Breast epithelium (tissue), 4 donors: ENCODE measurements around the gene SLC27A1. TPM values are rescaled to one million over a fixed set of nuclear protein-coding genes. Genes with fewer than 3 reads are reported as not detected.

ENCODE experiments used
- DNase-seq, 2 donors: peaks; one replicate each; pipeline ENCODE4 v3.0.0-alpha.2; 2019; ENCODE audit warnings: low spot score in 2 of 2
- H3K27ac ChIP-seq, 2 donors: fragments of 200-600 bp; sonication (generic) in 1 of 2; one replicate each; pipeline ENCODE4 v1.5.1; 2016 to 2019; ENCODE audit warnings: mild to moderate bottlenecking in 1 of 2
- H3K27me3 ChIP-seq, 2 donors: fragments of 200-600 bp; sonication (generic) in 1 of 2; one replicate each; pipeline versions ENCODE4 v1.5.1 to v1.6.0; 2017 to 2019; ENCODE audit warnings: control low read depth in 1 of 2, mild to moderate bottlenecking in 1 of 2
- H3K36me3 ChIP-seq: fragments of 200-600 bp; one replicate; pipeline ENCODE4 v1.5.1; 2019
- H3K4me1 ChIP-seq, 2 donors: fragments of 200-600 bp; sonication (generic); one replicate each; pipeline ENCODE4 v1.5.1; 2016 to 2019; ENCODE audit warnings: control low read depth in 1 of 2
- H3K4me3 ChIP-seq, 3 donors: fragments of 200-600 bp; sonication (generic); 1 replicate in 2 of 3; 2 replicates in 1 of 3; pipeline ENCODE4 v1.5.1; 2016 to 2019; ENCODE audit warnings: mild to moderate bottlenecking in 3 of 3, moderate library complexity in 2 of 3
- H3K9me3 ChIP-seq, 2 donors: fragments of 200-600 bp; sonication (generic) in 1 of 2; one replicate each; pipeline ENCODE4 v1.5.1; 2016 to 2019; ENCODE audit warnings: control low read depth in 1 of 2
- CTCF ChIP-seq, 3 donors: fragments of 450-650 bp; IDR thresholded peaks; one replicate each; pipeline ENCODE4 v1.5.1; 2016 to 2017; ENCODE audit warnings: antibody characterized with exemption in 3 of 3, mild to moderate bottlenecking in 3 of 3, moderate library complexity in 3 of 3
- POLR2A ChIP-seq: fragments of 450-650 bp; IDR thresholded peaks from one replicate; pipeline ENCODE4 v1.6.1; 2016; ENCODE audit warnings: antibody characterized with exemption, mild to moderate bottlenecking, moderate library complexity
- POLR2AphosphoS5 ChIP-seq, 3 donors: sonication (generic); formaldehyde crosslinking; IDR thresholded peaks; one replicate each; pipeline ENCODE4 v1.6.1; 2017; ENCODE audit warnings: antibody characterized with exemption in 3 of 3
- intact Hi-C: fragments of 100-400 bp; cut with DNase I; formaldehyde crosslinking; loops from one replicate; pipeline ENCODE4 v1.15.1; 2023; ENCODE audit warnings: low total_unique reads
- total RNA-seq, 3 donors: library from RNA; depleted of rRNA; stranded (reverse); fragments of >200 nt; gene quantifications; one replicate each; pipeline ENCODE4 v1.1.0, GENCODE V29; 2016

Gene SLC27A1
- total RNA-seq, 3 donors from 2014 or later: 32.4 to 35.4 (median 34.8) TPM

DNA sequence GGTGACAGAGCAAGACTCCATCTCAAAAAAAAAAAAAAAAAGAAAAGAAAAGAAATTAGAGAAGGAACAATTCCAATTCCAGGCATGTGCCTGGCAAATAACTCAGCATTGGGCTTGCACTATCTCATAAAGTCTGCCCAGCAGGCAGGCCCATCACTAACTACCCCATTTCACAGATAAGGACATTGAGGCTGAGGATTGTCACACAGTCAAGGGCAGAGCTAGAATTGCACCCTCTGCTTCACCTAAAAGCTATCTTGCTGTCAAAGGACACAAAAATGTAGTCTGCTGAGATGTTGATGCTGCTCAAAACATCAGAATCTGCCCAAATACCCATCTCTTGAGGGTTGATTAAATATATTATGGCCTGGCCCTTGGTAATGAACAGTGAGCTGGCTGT lies 64.4 kb downstream of the SLC27A1 start:
- H3K4me3 ChIP-seq: no peak overlapping the region
- peaks cover 0 to under 1% of the 10 kb centered on the region in 2 donors for H3K9me3 ChIP-seq
- intact Hi-C loops: no loop called here
- no peaks in the 10 kb centered on the region for H3K27me3 ChIP-seq
- TF ChIP-seq POLR2AphosphoS5 (IDR thresholded peaks at IDR 0.05) (no peak), CTCF (IDR thresholded peaks at IDR 0.05) (no peak), POLR2A (no peak)
- H3K36me3 ChIP-seq: no peaks in the 10 kb centered on the region
- DNase-seq: no peak
- H3K27ac ChIP-seq: no peak overlapping the region
- peaks cover 0 to 4% of the 10 kb centered on the region in 2 donors for H3K4me1 ChIP-seq

DNA sequence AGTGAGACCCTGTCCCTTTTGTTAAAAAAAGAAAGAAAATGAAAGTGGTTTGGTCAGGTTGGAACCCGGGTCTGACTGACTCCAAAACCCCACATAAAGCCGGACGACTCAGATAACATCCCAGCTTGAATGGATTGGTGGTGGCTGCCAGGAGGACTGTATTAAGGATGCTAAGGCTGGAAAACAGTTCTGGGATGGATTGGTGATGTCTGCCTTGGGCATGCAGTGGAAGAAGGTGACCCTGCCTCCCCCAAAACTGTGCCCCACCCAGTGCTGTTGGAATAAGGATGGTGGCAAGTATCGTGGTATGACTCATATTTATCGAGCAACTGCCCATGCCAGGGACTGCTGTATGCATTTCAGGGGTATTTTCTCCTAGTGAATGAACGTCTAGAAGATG lies 66.6 kb downstream of the SLC27A1 start:
- no peaks in the 10 kb centered on the region for H3K27me3 ChIP-seq
- no peaks in the 10 kb centered on the region for H3K36me3 ChIP-seq
- H3K9me3 ChIP-seq: peaks cover 0 to 6% of the 10 kb centered on the region in 2 donors
- H3K4me3 ChIP-seq: no peak overlapping the region
- H3K4me1 ChIP-seq: peaks cover 0 to 4% of the 10 kb centered on the region in 2 donors
- no peak overlapping the region for H3K27ac ChIP-seq
- DNase-seq: no peak
- intact Hi-C loops: no loop called here
- no peak for TF ChIP-seq CTCF (IDR thresholded peaks at IDR 0.05)
- TF ChIP-seq POLR2AphosphoS5 (IDR thresholded peaks at IDR 0.05): no peak
- no peak for TF ChIP-seq POLR2A

GRCh38 chr19:17538684-17539237 lies 68.4 kb downstream of the SLC27A1 start:
- Histone ChIP-seq H3K4me3 (peak overlapping the region; percentile 44 to 78 (median 51)), H3K27me3 (no peaks in the 10 kb centered on the region), H3K27ac (no peak overlapping the region), H3K9me3 (peaks cover 0 to 6% of the 10 kb centered on the region in 2 donors), H3K4me1 (peaks cover 0 to 4% of the 10 kb centered on the region in 2 donors), H3K36me3 (no peaks in the 10 kb centered on the region)
- intact Hi-C loops: no loop called here
- no peak for TF ChIP-seq POLR2A
- no peak for TF ChIP-seq POLR2AphosphoS5 (IDR thresholded peaks at IDR 0.05)
- no peak for TF ChIP-seq CTCF (IDR thresholded peaks at IDR 0.05)
- no peak for DNase-seq

- H3K4me1 ChIP-seq: peaks cover 0 to 4% of the 10 kb centered on the region in 2 donors
- peak; percentile 84 to 92 for DNase-seq
- H3K27ac ChIP-seq: peak overlapping the region in 1 of 2 donors; percentile 55
- TF ChIP-seq POLR2A (no peak), POLR2AphosphoS5 (IDR thresholded peaks at IDR 0.05) (peak in 1 of 3 donors; percentile 29)
- H3K9me3 ChIP-seq: peaks cover 0 to 6% of the 10 kb centered on the region in 2 donors
- intact Hi-C loops: no loop called here
- H3K36me3 ChIP-seq: no peaks in the 10 kb centered on the region
- H3K27me3 ChIP-seq: no peaks in the 10 kb centered on the region
- H3K4me3 ChIP-seq: peak overlapping the region; percentile 44 to 78 (median 51)
These were observed 69.2 kb downstream of the SLC27A1 start for GRCh38 chr19:17539238-17540117.

DNA sequence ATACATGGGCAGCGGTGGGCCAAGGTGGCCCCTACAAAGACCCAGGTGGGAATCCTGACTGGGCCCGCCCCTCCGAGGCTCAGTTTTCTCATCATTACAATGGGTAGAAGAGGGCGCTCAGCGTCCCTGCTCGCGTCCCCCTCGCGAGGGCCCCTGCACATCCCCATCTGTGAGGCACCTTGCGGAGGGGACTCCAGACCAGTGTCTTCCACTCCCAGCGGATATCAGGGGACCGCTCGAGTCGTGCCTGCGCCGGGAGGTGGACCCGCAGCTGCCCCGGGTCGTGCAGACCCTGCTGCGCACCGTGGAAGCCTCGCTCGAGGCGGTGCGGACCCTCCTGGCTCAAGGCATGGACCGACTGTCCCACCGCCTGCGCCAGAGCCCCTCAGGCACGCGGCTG lies 69.8 kb downstream of the SLC27A1 start:
- Histone ChIP-seq H3K27me3 (no peaks in the 10 kb centered on the region), H3K4me1 (peaks cover 0 to 4% of the 10 kb centered on the region in 2 donors), H3K9me3 (peaks cover 0 to 6% of the 10 kb centered on the region in 2 donors), H3K36me3 (no peaks in the 10 kb centered on the region), H3K4me3 (no peak overlapping the region), H3K27ac (no peak overlapping the region)
- TF ChIP-seq POLR2A: no peak
- no peak for TF ChIP-seq CTCF (IDR thresholded peaks at IDR 0.05)
- TF ChIP-seq POLR2AphosphoS5 (IDR thresholded peaks at IDR 0.05): no peak
- no peak for DNase-seq
- intact Hi-C loops: no loop called here
